22Rv1 (cell line): ENCODE data around the gene PPP2R5E.

Source experiments
- ZFX ChIP-seq: fragments of 450-650 bp; IDR thresholded peaks from 2 replicates; pipeline ENCODE4 v1.6.1; 2017; ENCODE audit warnings: antibody characterized with exemption, borderline replicate concordance
- TF ChIP-seq, protein P1 (sequence below): fragments of 450-650 bp; IDR thresholded peaks from 2 replicates; pipeline ENCODE4 v1.5.1; 2017; ENCODE audit warnings: mild to moderate bottlenecking

DNA sequence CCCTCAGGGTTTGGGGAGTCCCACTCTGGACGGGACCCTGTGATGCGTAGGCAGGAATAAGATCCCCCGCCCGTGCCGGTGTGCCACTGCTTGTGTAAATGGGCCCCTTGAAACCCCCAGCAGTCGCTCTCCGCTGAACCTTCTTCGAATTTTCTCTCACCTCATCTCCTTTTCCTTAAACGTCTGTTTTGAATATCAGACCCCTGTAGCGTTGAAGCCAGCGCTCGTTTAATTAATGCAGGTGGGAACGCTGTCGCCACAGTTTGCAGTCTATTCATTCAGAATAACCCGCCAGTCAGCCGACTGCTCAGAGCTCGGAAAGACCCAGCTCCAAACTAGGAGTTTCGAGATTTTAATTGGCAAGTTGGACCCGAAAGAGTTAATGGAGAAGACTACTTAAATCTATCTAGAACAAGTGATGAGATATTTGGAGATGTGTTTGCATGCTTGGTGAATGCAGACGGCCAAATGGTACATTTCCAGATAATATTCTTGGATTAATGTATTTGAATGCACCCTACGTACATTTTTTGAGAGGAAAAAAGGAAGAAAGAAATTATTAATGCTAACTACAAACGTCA, 739 bp upstream of the PPP2R5E start:
- TF ChIP-seq, protein P1, sequence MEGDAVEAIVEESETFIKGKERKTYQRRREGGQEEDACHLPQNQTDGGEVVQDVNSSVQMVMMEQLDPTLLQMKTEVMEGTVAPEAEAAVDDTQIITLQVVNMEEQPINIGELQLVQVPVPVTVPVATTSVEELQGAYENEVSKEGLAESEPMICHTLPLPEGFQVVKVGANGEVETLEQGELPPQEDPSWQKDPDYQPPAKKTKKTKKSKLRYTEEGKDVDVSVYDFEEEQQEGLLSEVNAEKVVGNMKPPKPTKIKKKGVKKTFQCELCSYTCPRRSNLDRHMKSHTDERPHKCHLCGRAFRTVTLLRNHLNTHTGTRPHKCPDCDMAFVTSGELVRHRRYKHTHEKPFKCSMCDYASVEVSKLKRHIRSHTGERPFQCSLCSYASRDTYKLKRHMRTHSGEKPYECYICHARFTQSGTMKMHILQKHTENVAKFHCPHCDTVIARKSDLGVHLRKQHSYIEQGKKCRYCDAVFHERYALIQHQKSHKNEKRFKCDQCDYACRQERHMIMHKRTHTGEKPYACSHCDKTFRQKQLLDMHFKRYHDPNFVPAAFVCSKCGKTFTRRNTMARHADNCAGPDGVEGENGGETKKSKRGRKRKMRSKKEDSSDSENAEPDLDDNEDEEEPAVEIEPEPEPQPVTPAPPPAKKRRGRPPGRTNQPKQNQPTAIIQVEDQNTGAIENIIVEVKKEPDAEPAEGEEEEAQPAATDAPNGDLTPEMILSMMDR, result no peak
- TF ChIP-seq ZFX, result no peak
